ENCODE results near the gene KRTAP24-1. TPM values are rescaled to one million over a fixed set of nuclear protein-coding genes. Genes with fewer than 3 reads are reported as not detected.

The KRTAP24-1 gene
- total and polyA plus RNA-seq, 2 of the 13 experiments (the other 11 are each of a cell fraction or from before 2014, with no cell fraction given) = not detected

DNA sequence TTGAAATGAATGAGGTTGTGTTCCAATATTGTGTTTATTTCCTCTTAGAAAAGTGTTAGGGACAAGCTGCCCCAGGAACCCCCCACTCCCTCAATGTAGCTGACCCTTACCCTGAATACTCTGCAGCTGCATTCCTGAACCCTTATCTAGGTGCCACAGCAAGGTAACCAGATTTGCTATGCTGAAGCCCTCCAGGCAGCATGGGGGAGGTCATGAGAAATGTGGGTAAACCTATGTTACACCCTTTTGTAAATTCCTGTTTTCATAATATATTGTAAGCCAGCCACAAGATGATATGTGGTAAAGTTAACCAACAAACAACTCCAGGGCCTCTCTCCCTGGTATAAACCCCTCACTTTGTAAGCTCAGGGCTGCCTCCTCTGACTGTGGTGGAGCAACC, 39.1 kb downstream of the KRTAP24-1 start:
- no TSS peak for BruUV-seq (replicated peaks)
- no peak for FAIRE-seq
- no peaks in the 10 kb centered on the region for H3K27me3 ChIP-seq (ENCODE audit: control insufficient read depth in 1 of 2, insufficient read depth in 2 of 2, low read length in 2 of 2)
- intact Hi-C loops (cut with micrococcal nuclease; ENCODE audit: unreplicated experiment) = no loop called here
- ChIA-PET POLR2A (no interaction called here), CTCF (ENCODE audit: low intra/inter-chr PET ratio, low total read pairs) (no interaction called here)
- peaks cover 69% of the 10 kb centered on the region for H3K9me3 ChIP-seq (ENCODE audit: low read length)
- H3K79me2 ChIP-seq (ENCODE audit: insufficient read depth, low read length) = no peaks in the 10 kb centered on the region
- in situ Hi-C loops (cut with HindIII; ENCODE audit: extremely low pct_ligation_motif_present, low pct_unique_long_range_greater_than_20kb) = no loop called here
- no peak overlapping the region for H2AFZ ChIP-seq (ENCODE audit: low read length)
- H3K4me1 ChIP-seq (ENCODE audit: insufficient read depth, low read length) = no peaks in the 10 kb centered on the region
- no peaks in the 10 kb centered on the region for H3K36me3 ChIP-seq (replicated peaks in 1 of 2; ENCODE audit: control insufficient read depth in 1 of 2, insufficient read depth in 2 of 2, low read length in 2 of 2)
- no peak overlapping the region for H3K4me2 ChIP-seq (ENCODE audit: low read depth, low read length)
- TF ChIP-seq ZNF724P (CRISPR knock-in tag; IDR thresholded peaks at IDR 0.05; ENCODE audit: borderline replicate concordance) (no peak), PLRG1 (conservative IDR thresholded peaks at IDR 0.05) (no peak), SP4 (CRISPR knock-in tag; IDR thresholded peaks at IDR 0.05) (no peak)
- TF ChIP-seq, protein P1, sequence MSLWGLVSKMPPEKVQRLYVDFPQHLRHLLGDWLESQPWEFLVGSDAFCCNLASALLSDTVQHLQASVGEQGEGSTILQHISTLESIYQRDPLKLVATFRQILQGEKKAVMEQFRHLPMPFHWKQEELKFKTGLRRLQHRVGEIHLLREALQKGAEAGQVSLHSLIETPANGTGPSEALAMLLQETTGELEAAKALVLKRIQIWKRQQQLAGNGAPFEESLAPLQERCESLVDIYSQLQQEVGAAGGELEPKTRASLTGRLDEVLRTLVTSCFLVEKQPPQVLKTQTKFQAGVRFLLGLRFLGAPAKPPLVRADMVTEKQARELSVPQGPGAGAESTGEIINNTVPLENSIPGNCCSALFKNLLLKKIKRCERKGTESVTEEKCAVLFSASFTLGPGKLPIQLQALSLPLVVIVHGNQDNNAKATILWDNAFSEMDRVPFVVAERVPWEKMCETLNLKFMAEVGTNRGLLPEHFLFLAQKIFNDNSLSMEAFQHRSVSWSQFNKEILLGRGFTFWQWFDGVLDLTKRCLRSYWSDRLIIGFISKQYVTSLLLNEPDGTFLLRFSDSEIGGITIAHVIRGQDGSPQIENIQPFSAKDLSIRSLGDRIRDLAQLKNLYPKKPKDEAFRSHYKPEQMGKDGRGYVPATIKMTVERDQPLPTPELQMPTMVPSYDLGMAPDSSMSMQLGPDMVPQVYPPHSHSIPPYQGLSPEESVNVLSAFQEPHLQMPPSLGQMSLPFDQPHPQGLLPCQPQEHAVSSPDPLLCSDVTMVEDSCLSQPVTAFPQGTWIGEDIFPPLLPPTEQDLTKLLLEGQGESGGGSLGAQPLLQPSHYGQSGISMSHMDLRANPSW (CRISPR knock-in tag; IDR thresholded peaks at IDR 0.05; ENCODE audit: borderline replicate concordance) = no peak
- H4K20me1 ChIP-seq (ENCODE audit: insufficient read depth, low read length) = no peaks in the 10 kb centered on the region
- no peak overlapping the region for H3K9ac ChIP-seq (ENCODE audit: insufficient read depth, low read depth, low read length)
- ATAC-seq = no peak
- DNase-seq (ENCODE audit: low spot score) = no peak
- H3K4me3 ChIP-seq (replicated peaks in 1 of 3; ENCODE audit: insufficient read depth in 1 of 3, low read depth in 2 of 3, low read length in 3 of 3) = no peak overlapping the region
- H3K27ac ChIP-seq (ENCODE audit: extremely low read length, insufficient read depth, low read length) = no peak overlapping the region

GRCh38 chr21:30240661-30241060, 42.1 kb downstream of the KRTAP24-1 start:
- no peaks in the 10 kb centered on the region for H3K27me3 ChIP-seq (ENCODE audit: control insufficient read depth in 1 of 2, insufficient read depth in 2 of 2, low read length in 2 of 2)
- ATAC-seq (no peak), DNase-seq (ENCODE audit: low spot score) (no peak), FAIRE-seq (no peak)
- POLR2A ChIA-PET = no interaction called here
- no peaks in the 10 kb centered on the region for H3K79me2 ChIP-seq (ENCODE audit: insufficient read depth, low read length)
- in situ Hi-C loops (cut with HindIII; ENCODE audit: extremely low pct_ligation_motif_present, low pct_unique_long_range_greater_than_20kb) = no loop called here
- no peaks in the 10 kb centered on the region for H3K4me1 ChIP-seq (ENCODE audit: insufficient read depth, low read length)
- no peak overlapping the region for H3K4me3 ChIP-seq (replicated peaks in 1 of 3; ENCODE audit: insufficient read depth in 1 of 3, low read depth in 2 of 3, low read length in 3 of 3)
- no peaks in the 10 kb centered on the region for H3K36me3 ChIP-seq (replicated peaks in 1 of 2; ENCODE audit: control insufficient read depth in 1 of 2, insufficient read depth in 2 of 2, low read length in 2 of 2)
- H3K9me3 ChIP-seq (ENCODE audit: low read length) = peaks cover 73% of the 10 kb centered on the region
- 0% methylated on average over 3 of the region's 3 CpGs for WGBS (ENCODE audit: low lambda C conversion rate)
- intact Hi-C loops (cut with micrococcal nuclease; ENCODE audit: unreplicated experiment) = no loop called here
- H2AFZ ChIP-seq (ENCODE audit: low read length) = no peak overlapping the region
- no peak overlapping the region for H3K9ac ChIP-seq (ENCODE audit: insufficient read depth, low read depth, low read length)
- H3K27ac ChIP-seq (ENCODE audit: extremely low read length, insufficient read depth, low read length) = no peak overlapping the region
- H4K20me1 ChIP-seq (ENCODE audit: insufficient read depth, low read length) = no peaks in the 10 kb centered on the region
- no TSS peak for BruUV-seq (replicated peaks)
- CTCF ChIA-PET (ENCODE audit: low intra/inter-chr PET ratio, low total read pairs) = no interaction called here
- no peak for TF ChIP-seq MLLT10 (CRISPR knock-in tag; IDR thresholded peaks at IDR 0.05)
- no peak for TF ChIP-seq RFXANK (CRISPR knock-in tag; IDR thresholded peaks at IDR 0.05)
- TF ChIP-seq, protein P2, sequence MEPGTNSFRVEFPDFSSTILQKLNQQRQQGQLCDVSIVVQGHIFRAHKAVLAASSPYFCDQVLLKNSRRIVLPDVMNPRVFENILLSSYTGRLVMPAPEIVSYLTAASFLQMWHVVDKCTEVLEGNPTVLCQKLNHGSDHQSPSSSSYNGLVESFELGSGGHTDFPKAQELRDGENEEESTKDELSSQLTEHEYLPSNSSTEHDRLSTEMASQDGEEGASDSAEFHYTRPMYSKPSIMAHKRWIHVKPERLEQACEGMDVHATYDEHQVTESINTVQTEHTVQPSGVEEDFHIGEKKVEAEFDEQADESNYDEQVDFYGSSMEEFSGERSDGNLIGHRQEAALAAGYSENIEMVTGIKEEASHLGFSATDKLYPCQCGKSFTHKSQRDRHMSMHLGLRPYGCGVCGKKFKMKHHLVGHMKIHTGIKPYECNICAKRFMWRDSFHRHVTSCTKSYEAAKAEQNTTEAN (CRISPR knock-in tag; conservative IDR thresholded peaks at IDR 0.05) = no peak
- TF ChIP-seq MIER2 (CRISPR knock-in tag; IDR thresholded peaks at IDR 0.05) = no peak
- no peak for TF ChIP-seq ZNF607 (CRISPR knock-in tag; IDR thresholded peaks at IDR 0.05; ENCODE audit: borderline replicate concordance)
- H3K4me2 ChIP-seq (ENCODE audit: low read depth, low read length) = no peak overlapping the region
